NT2/D1 (cell line): ENCODE data around the gene ANO7.

Experiments used
- YY1 ChIP-seq: IDR thresholded peaks from 2 replicates; pipeline ENCODE4 v1.6.1; 2011; ENCODE audit not compliant: insufficient read length, insufficient read depth
- ZNF274 ChIP-seq: IDR thresholded peaks from 2 replicates; pipeline ENCODE4 v1.6.1; 2011; ENCODE audit warnings: mild to moderate bottlenecking, low read depth, low read length

DNA sequence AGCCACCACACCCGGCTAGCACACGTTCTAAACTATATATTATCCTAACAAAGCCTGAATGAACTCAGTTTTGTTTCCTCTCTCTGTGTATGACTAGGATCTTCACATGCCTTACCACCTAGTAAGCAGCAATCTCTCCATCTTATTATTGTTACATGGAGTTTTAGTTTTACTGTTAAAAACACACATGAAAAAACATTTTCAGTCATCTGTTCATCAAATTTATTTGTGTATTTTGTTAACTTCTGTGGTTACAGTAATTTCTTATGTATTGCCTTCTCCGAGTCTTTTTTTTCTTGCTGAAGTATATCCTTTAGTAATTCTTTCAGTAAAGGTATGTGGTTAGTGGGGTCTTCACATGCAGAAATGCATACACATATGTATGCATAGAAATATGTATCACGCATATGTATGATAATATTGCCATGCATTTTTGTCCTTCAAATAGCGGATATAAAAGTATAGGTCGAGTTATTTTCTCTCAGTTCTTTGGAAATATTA, 31.4 kb downstream of the ANO7 start:
- TF ChIP-seq YY1, result no peak
- no peak for TF ChIP-seq ZNF274
